A673 (cell line): ENCODE data around the gene RASGEF1C. TPM values are rescaled to one million over a fixed set of nuclear protein-coding genes. Genes with fewer than 3 reads are reported as not detected.

Source experiments
- BruUV-seq: library from RNA; stranded (reverse); fragments of 400-500 nt; replicated peaks from 2 replicates; lab custom pipeline; 2021; lab: Mats Ljungman, UMichigan
- CTCF ChIA-PET: fragments of 300-600 bp; sonication (Branson Sonifier 250); formaldehyde crosslinking; loops from one replicate; lab custom pipeline; 2022; ENCODE audit warnings: antibody characterized with exemption; lab: Charles Lee
- POLR2A ChIA-PET: fragments of 300-600 bp; sonication (Branson Sonifier 250); formaldehyde crosslinking; loops from one replicate; lab custom pipeline; 2022; ENCODE audit warnings: antibody characterized with exemption; ENCODE audit not compliant: low non-redundant PET; lab: Charles Lee
- DNase-seq: peaks from one replicate; pipeline ENCODE4 v3.0.0-alpha.2; 2015; ENCODE audit warnings: low spot score
- H3K27ac ChIP-seq: fragments of 200-600 bp; sonication (generic); 2 replicates; pipeline ENCODE4 v1.5.1; 2016; ENCODE audit warnings: mixed run types, low read depth, mild to moderate bottlenecking, mixed read lengths, antibody characterized with exemption, low read length; ENCODE audit not compliant: poor library complexity, severe bottlenecking
- H3K27me3 ChIP-seq: fragments of 200-600 bp; sonication (generic); replicated peaks from 2 replicates; pipeline ENCODE4 v1.6.1; 2017; ENCODE audit warnings: mixed run types, low read depth, mild to moderate bottlenecking, mixed read lengths, antibody characterized with exemption, low read length; ENCODE audit not compliant: insufficient read depth, poor library complexity
- H3K36me3 ChIP-seq: fragments of 200-600 bp; sonication (generic); 2 replicates; pipeline ENCODE4 v1.6.1; 2016; ENCODE audit warnings: mixed run types, mild to moderate bottlenecking, mixed read lengths, antibody characterized with exemption, low read length; ENCODE audit not compliant: insufficient read depth, poor library complexity, severe bottlenecking
- H3K4me1 ChIP-seq: fragments of 200-600 bp; sonication (generic); 2 replicates; pipeline ENCODE4 v1.6.1; 2017; ENCODE audit warnings: mixed run types, mild to moderate bottlenecking, mixed read lengths, antibody characterized with exemption, low read length; ENCODE audit not compliant: insufficient read depth, poor library complexity, severe bottlenecking
- H3K4me3 ChIP-seq: fragments of 200-600 bp; sonication (generic); 2 replicates; pipeline ENCODE4 v1.5.1; 2016; ENCODE audit warnings: low read depth, mixed run types, mild to moderate bottlenecking, mixed read lengths, low read length; ENCODE audit not compliant: poor library complexity, severe bottlenecking
- H3K9me3 ChIP-seq: fragments of 200-600 bp; sonication (generic); 2 replicates; pipeline ENCODE4 v1.6.1; 2016; ENCODE audit warnings: mixed run types, low read depth, mild to moderate bottlenecking, mixed read lengths, antibody characterized with exemption, low read length; ENCODE audit not compliant: poor library complexity, severe bottlenecking
- EZH2 ChIP-seq: fragments of 200-600 bp; sonication (generic); IDR thresholded peaks from 2 replicates; pipeline ENCODE4 v1.6.1; 2017; ENCODE audit warnings: borderline replicate concordance, low read depth, mild to moderate bottlenecking, mixed read lengths, antibody characterized with exemption, low read length; ENCODE audit not compliant: poor library complexity, severe bottlenecking
- intact Hi-C: fragments of 100-400 bp; cut with micrococcal nuclease; formaldehyde crosslinking; loops from one replicate; pipeline ENCODE4 v1.10.0; 2022; ENCODE audit not compliant: unreplicated experiment
- total RNA-seq: library from RNA; stranded (reverse); gene quantifications from 2 replicates; pipeline ENCODE4 v1.2.3, GENCODE V29; 2021
- TF ChIP-seq, protein P1 (sequence below): fragments of 300-800, 200-600 bp; sonication (generic); conservative IDR thresholded peaks from 2 replicates; pipeline ENCODE4 v1.5.1; 2017; ENCODE audit warnings: low read depth, mild to moderate bottlenecking, antibody characterized with exemption, low read length, moderate library complexity, mixed read lengths

The RASGEF1C gene
- total RNA-seq, 1 experiment from 2014 or later, result not detected

DNA sequence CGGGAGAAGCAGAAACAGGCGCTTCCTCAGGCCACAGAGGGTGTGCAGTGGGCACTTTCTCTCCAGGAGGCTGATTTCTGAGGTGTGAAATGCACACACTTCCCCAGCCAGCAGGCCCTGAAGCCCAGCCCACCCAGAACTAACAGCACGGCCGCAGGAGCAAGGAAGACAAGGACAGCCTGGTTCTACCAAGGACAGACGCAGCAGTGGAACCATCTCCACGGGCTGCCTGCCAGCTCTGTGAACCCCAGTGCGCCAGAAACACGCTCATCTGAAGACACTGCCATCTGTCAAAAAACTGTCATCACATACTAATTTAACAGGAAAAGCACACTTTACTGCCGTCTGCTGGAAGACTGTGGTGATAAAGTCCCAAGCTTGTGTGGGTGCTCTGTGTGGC, 42.1 kb upstream of the RASGEF1C start:
- Histone ChIP-seq H3K27ac (no peak overlapping the region), H3K36me3 (no peaks in the 10 kb centered on the region), H3K9me3 (peaks cover 25% of the 10 kb centered on the region), H3K4me1 (no peaks in the 10 kb centered on the region), H3K4me3 (no peak overlapping the region), H3K27me3 (no peaks in the 10 kb centered on the region)
- BruUV-seq, result no TSS peak
- TF ChIP-seq, protein P1, sequence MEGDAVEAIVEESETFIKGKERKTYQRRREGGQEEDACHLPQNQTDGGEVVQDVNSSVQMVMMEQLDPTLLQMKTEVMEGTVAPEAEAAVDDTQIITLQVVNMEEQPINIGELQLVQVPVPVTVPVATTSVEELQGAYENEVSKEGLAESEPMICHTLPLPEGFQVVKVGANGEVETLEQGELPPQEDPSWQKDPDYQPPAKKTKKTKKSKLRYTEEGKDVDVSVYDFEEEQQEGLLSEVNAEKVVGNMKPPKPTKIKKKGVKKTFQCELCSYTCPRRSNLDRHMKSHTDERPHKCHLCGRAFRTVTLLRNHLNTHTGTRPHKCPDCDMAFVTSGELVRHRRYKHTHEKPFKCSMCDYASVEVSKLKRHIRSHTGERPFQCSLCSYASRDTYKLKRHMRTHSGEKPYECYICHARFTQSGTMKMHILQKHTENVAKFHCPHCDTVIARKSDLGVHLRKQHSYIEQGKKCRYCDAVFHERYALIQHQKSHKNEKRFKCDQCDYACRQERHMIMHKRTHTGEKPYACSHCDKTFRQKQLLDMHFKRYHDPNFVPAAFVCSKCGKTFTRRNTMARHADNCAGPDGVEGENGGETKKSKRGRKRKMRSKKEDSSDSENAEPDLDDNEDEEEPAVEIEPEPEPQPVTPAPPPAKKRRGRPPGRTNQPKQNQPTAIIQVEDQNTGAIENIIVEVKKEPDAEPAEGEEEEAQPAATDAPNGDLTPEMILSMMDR, result no peak
- TF ChIP-seq EZH2, result no peak
- DNase-seq, result no peak
- intact Hi-C loops, result no loop called here
- ChIA-PET CTCF (no interaction called here), POLR2A (no interaction called here)

DNA sequence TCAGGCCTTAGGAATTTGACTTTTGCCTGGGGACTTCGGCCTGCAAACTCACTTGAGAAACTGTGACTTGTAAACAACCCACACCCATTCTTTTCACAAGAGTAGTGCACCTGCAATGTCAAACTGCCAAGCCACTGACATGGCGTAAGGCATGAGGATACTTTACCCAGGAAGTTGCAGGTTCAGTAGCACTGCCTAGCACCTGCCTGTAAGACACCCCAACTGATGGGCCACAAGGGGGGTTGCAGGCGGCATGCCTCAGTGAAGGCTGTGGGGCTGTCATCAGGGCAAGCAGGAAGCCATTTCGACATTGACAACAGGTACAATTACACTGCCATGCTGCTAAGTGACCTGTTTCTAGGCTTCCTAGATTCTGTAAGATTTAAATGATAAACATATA, 41.3 kb upstream of the RASGEF1C start:
- H3K36me3 ChIP-seq, result no peaks in the 10 kb centered on the region
- H3K4me3 ChIP-seq, result no peak overlapping the region
- H3K4me1 ChIP-seq, result no peaks in the 10 kb centered on the region
- ChIA-PET POLR2A (no interaction called here), CTCF (no interaction called here)
- no peaks in the 10 kb centered on the region for H3K27me3 ChIP-seq
- DNase-seq, result no peak
- no peak for TF ChIP-seq EZH2
- TF ChIP-seq, protein P1, result no peak
- peaks cover 23% of the 10 kb centered on the region for H3K9me3 ChIP-seq
- no TSS peak for BruUV-seq
- no peak overlapping the region for H3K27ac ChIP-seq
- intact Hi-C loops, result no loop called here

DNA sequence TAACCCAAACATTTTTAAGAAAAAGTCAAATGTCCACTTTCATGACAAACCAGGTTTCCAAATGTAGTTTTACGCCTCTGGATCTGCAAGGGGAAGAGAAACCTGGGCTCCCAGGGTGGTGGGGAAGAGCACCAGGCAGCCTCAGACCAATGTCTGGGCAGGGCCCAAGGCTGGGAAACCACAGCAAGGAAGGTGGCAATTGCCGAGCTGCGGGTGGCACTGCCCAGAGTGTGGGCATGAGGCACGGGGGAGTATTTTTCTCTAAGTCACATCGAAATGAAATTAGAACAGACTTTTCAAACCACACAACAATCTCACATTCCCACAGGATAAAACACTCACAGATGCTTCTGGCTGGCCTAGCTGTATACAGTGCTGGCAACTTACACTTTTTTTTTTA, 32.6 kb upstream of the RASGEF1C start:
- BruUV-seq, result no TSS peak

More for the DNA sequence above, 32.6 kb upstream of the RASGEF1C start:
- no peaks in the 10 kb centered on the region for H3K4me1 ChIP-seq
- DNase-seq, result no peak
- no peaks in the 10 kb centered on the region for H3K27me3 ChIP-seq
- POLR2A ChIA-PET, result no interaction called here
- no peak overlapping the region for H3K27ac ChIP-seq
- intact Hi-C loops, result no loop called here
- no peak overlapping the region for H3K4me3 ChIP-seq
- no peak for TF ChIP-seq EZH2
- TF ChIP-seq, protein P1, result no peak
- no peaks in the 10 kb centered on the region for H3K9me3 ChIP-seq
- CTCF ChIA-PET, result no interaction called here
- no peaks in the 10 kb centered on the region for H3K36me3 ChIP-seq
